IPS-18a (cell line): ENCODE measurements around the gene JPT2.
"Not testable (repeated sequence)": the region's sequence is repeated elsewhere in the genome, so short reads cannot be mapped to it uniquely, and the experiment has no call there.

Experiments
- H3K27ac ChIP-seq: one replicate; pipeline ENCODE4 v1.5.1; 2013; ENCODE audit warnings: low read length
- H3K27me3 ChIP-seq: one replicate; pipeline ENCODE4 v1.6.1; 2013; ENCODE audit warnings: mild to moderate bottlenecking, low read length; ENCODE audit not compliant: control insufficient read depth, insufficient read depth
- H3K36me3 ChIP-seq: one replicate; pipeline ENCODE4 v1.6.1; 2013; ENCODE audit warnings: low read depth, low read length; ENCODE audit not compliant: control insufficient read depth
- H3K4me1 ChIP-seq: one replicate; pipeline ENCODE4 v1.6.1; 2013; ENCODE audit warnings: low read depth, low read length; ENCODE audit not compliant: control insufficient read depth
- H3K4me3 ChIP-seq: one replicate; pipeline ENCODE4 v1.5.1; 2013; ENCODE audit warnings: low read length
- H3K9ac ChIP-seq: one replicate; pipeline ENCODE4 v1.6.1; 2013; ENCODE audit warnings: mild to moderate bottlenecking, low read length, moderate library complexity
- H3K9me3 ChIP-seq: one replicate; pipeline ENCODE4 v1.6.1; 2013; ENCODE audit warnings: low read depth, low read length; ENCODE audit not compliant: control insufficient read depth

JPT2 gene

GRCh38 chr16:1727651-1728624, 49.9 kb downstream of the JPT2 start:
- Histone ChIP-seq H3K27ac (no peak overlapping the region), H3K9ac (no peak overlapping the region), H3K36me3 (no peaks in the 10 kb centered on the region), H3K9me3 (no peaks in the 10 kb centered on the region), H3K27me3 (no peaks in the 10 kb centered on the region), H3K4me3 (no peak overlapping the region), H3K4me1 (no peaks in the 10 kb centered on the region)

DNA sequence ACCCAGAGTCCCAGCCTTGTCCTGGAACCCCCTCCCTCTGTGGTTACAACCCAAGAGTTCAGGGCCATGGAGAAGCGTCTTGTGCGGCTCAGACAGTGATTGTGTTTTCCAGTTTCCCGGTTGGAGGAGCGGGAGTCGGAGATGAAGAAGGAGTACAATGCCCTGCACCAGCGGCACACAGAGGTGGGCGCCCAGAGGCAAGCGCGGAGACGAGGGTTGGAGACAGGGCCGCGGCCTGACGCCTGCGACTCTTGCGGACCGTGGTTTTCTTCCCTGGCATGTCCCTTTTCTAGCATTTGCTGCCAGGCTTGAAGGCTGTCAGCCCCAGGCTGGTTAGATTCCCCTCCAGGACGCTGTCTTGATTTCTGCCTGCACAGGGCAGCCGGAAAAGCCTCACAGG, 50.9 kb downstream of the JPT2 start:
- Histone ChIP-seq H3K4me3 (no peak overlapping the region), H3K9ac (no peak overlapping the region), H3K36me3 (no peaks in the 10 kb centered on the region), H3K9me3 (no peaks in the 10 kb centered on the region), H3K27me3 (no peaks in the 10 kb centered on the region), H3K4me1 (no peaks in the 10 kb centered on the region), H3K27ac (no peak overlapping the region)

DNA sequence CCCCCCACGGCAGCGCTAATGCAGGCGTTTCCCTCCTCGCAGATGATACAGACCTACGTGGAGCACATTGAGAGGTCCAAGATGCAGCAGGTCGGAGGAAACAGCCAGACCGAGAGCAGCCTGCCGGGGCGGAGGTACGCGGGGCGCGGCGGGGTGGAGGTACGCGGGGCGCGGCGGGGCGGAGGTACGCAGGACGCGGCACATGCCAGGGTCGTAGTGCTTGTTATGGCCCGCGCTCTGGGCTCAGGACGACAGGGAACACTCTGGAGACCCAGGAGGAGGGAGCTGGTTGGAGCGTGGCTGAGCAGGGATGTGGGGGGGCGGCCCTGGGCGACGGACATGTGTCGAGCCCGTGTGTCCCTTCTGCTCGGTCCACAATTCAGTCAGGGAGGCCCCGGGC, 51.4 kb downstream of the JPT2 start:
- no peaks in the 10 kb centered on the region for H3K9me3 ChIP-seq
- H3K4me3 ChIP-seq, result no peak overlapping the region
- H3K27ac ChIP-seq, result no peak overlapping the region
- no peaks in the 10 kb centered on the region for H3K27me3 ChIP-seq
- H3K9ac ChIP-seq, result no peak overlapping the region
- H3K4me1 ChIP-seq, result no peaks in the 10 kb centered on the region
- H3K36me3 ChIP-seq, result no peaks in the 10 kb centered on the region

DNA sequence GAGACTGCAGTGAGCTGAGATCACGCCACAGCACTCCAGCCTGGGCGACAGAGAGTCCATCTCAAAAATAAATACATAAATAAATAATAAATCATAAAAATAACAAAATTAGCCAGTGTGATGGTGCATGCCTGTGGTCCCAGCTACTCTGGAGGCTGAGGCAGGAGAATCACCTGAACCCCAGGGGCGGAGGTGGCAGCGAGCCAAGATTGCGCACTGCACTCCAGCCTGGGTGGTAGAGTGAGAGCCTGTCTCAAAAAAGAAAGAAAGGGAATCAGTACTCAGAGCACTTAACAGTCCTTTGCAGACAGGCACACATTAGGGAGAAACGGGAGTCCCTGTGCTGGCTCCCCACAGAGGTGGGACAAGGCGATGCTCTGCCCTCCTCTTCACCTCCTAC, 53.0 kb downstream of the JPT2 start:
- H3K9ac ChIP-seq, result no peak overlapping the region
- no peaks in the 10 kb centered on the region for H3K36me3 ChIP-seq
- H3K27ac ChIP-seq, result no peak overlapping the region
- H3K9me3 ChIP-seq, result peaks cover 8% of the 10 kb centered on the region
- H3K27me3 ChIP-seq, result no peaks in the 10 kb centered on the region
- H3K4me3 ChIP-seq, result no peak overlapping the region
- H3K4me1 ChIP-seq, result no peaks in the 10 kb centered on the region

GRCh38 chr16:1731603-1732002, 53.5 kb downstream of the JPT2 start:
- H3K4me1 ChIP-seq, result no peaks in the 10 kb centered on the region
- no peaks in the 10 kb centered on the region for H3K27me3 ChIP-seq
- H3K36me3 ChIP-seq, result no peaks in the 10 kb centered on the region
- H3K4me3 ChIP-seq, result no peak overlapping the region
- no peak overlapping the region for H3K9ac ChIP-seq
- peaks cover 11% of the 10 kb centered on the region for H3K9me3 ChIP-seq
- H3K27ac ChIP-seq, result no peak overlapping the region

GRCh38 chr16:1732071-1732470, 54.0 kb downstream of the JPT2 start:
- Histone ChIP-seq H3K9ac (no peak overlapping the region), H3K4me1 (no peaks in the 10 kb centered on the region), H3K27ac (no peak overlapping the region), H3K27me3 (no peaks in the 10 kb centered on the region), H3K36me3 (no peaks in the 10 kb centered on the region), H3K4me3 (no peak overlapping the region), H3K9me3 (peaks cover 15% of the 10 kb centered on the region)

GRCh38 chr16:1732551-1732987, 54.5 kb downstream of the JPT2 start:
- not testable (repeated sequence) for H3K4me1 ChIP-seq, H3K27me3 ChIP-seq, H3K27ac ChIP-seq, H3K9ac ChIP-seq, H3K36me3 ChIP-seq, H3K4me3 ChIP-seq
- H3K9me3 ChIP-seq, result peaks cover 20% of the 10 kb centered on the region

DNA sequence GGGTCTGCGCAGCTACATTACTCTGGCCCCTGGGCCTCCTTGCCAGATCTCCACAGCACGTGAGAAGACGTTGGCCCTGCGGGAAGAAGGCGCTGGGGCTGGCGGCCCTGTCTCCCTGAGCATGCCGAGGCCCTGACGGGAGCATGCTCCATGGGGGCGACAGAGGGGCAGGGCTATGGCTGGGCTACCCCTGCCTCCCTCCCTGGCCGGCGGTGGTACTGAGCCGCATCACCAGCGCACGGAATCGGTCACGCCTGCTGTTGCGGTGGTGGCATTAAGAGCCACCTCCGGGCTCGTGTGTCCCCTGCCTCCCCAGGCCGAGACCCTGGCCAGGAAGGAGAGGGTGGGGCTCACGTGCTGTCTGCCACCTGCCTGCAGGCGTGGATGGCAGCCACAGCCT, 56.0 kb downstream of the JPT2 start:
- no peak overlapping the region for H3K27ac ChIP-seq
- H3K9me3 ChIP-seq, result peaks cover 26% of the 10 kb centered on the region
- no peak overlapping the region for H3K9ac ChIP-seq
- H3K4me1 ChIP-seq, result no peaks in the 10 kb centered on the region
- H3K36me3 ChIP-seq, result no peaks in the 10 kb centered on the region
- no peak overlapping the region for H3K4me3 ChIP-seq
- H3K27me3 ChIP-seq, result no peaks in the 10 kb centered on the region

- Histone ChIP-seq H3K36me3 (no peaks in the 10 kb centered on the region), H3K9ac (no peak overlapping the region), H3K4me1 (no peaks in the 10 kb centered on the region), H3K4me3 (no peak overlapping the region), H3K9me3 (peaks cover 32% of the 10 kb centered on the region), H3K27me3 (no peaks in the 10 kb centered on the region), H3K27ac (no peak overlapping the region)
Measured at GRCh38 chr16:1734816-1735215, 56.7 kb downstream of the JPT2 start.

GRCh38 chr16:1740234-1740633, 62.2 kb downstream of the JPT2 start:
- no peak overlapping the region for H3K27ac ChIP-seq
- no peaks in the 10 kb centered on the region for H3K27me3 ChIP-seq
- H3K4me1 ChIP-seq, result no peaks in the 10 kb centered on the region
- H3K4me3 ChIP-seq, result no peak overlapping the region
- no peak overlapping the region for H3K9ac ChIP-seq
- no peaks in the 10 kb centered on the region for H3K36me3 ChIP-seq
- peaks cover 32% of the 10 kb centered on the region for H3K9me3 ChIP-seq

DNA sequence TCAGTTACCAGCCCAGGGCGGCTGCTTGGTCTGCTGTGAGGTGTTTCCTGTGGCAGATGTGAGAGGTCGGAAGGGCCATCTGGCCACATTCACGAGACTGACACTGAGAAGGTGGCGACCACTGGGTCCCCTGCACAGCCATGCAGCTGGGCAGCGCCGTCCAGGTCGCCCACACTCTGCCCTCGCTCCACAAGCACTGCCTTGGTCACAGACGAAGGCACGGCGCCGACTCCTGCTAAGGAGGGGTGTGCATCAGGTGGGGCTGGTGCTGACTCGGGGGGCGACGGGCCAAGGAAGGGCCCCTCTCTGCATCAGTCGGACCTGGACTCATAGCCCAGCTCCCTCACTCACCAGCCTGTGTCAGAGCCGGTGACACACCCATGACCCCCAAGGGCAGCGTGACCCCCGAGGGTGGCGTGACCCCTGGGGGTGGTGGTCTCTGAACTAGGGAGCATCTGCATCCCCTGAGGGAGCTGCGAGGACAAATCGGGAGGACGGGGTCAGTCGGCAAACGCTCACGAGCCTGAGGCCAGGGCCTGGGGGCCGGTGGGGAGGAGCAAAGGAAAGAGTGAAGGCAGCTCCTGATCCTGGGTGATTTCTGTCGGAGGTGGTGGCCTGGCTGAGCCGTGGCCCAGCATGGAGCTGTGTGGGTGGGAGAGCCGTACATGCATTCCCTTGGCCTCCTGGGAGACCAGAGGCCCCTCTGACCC, 62.9 kb downstream of the JPT2 start:
- H3K27ac ChIP-seq, result no peak overlapping the region
- H3K36me3 ChIP-seq, result no peaks in the 10 kb centered on the region
- H3K9ac ChIP-seq, result no peak overlapping the region
- no peaks in the 10 kb centered on the region for H3K27me3 ChIP-seq
- H3K4me3 ChIP-seq, result no peak overlapping the region
- H3K4me1 ChIP-seq, result no peaks in the 10 kb centered on the region
- H3K9me3 ChIP-seq, result peaks cover 25% of the 10 kb centered on the region
